Suprapubic skin (tissue), 4 donors: Measurements from ENCODE around the gene GPD1L. TPM values are rescaled to one million over a fixed set of nuclear protein-coding genes. Genes with fewer than 3 reads are reported as not detected.

Experiments
- DNase-seq, 2 donors: peaks; one replicate each; pipeline ENCODE4 v3.0.0-alpha.2; 2019; ENCODE audit warnings: low spot score in 2 of 2
- H3K27ac ChIP-seq: fragments of 200-600 bp; sonication (generic); one replicate; pipeline ENCODE4 v1.5.1; 2019
- H3K27me3 ChIP-seq: fragments of 200-600 bp; sonication (generic); one replicate; pipeline ENCODE4 v1.5.1; 2019
- H3K36me3 ChIP-seq: fragments of 200-600 bp; sonication (generic); one replicate; pipeline ENCODE4 v1.5.1; 2019
- H3K4me1 ChIP-seq: fragments of 200-600 bp; sonication (generic); one replicate; pipeline ENCODE4 v1.5.1; 2019
- H3K4me3 ChIP-seq: fragments of 200-600 bp; sonication (generic); one replicate; pipeline ENCODE4 v1.5.1; 2019; ENCODE audit warnings: mild to moderate bottlenecking
- H3K9me3 ChIP-seq: fragments of 200-600 bp; sonication (generic); one replicate; pipeline ENCODE4 v1.5.1; 2019
- CTCF ChIP-seq, 2 donors: fragments of 200-600 bp in 1 of 2; fragments of 450-650 bp in 1 of 2; sonication (generic) in 1 of 2; IDR thresholded peaks; one replicate each; pipeline ENCODE4 v1.5.1; 2016 to 2019; ENCODE audit warnings: antibody characterized with exemption in 2 of 2, mild to moderate bottlenecking in 1 of 2, moderate library complexity in 1 of 2
- EP300 ChIP-seq: sonication (generic); formaldehyde crosslinking; IDR thresholded peaks from one replicate; pipeline ENCODE4 v1.6.1; 2017; ENCODE audit warnings: antibody characterized with exemption
- POLR2A ChIP-seq, 2 donors: fragments of 450-650 bp; IDR thresholded peaks; one replicate each; pipeline ENCODE4 v1.6.1; 2017; ENCODE audit warnings: antibody characterized with exemption in 2 of 2, mild to moderate bottlenecking in 2 of 2, moderate library complexity in 2 of 2
- POLR2AphosphoS5 ChIP-seq, 3 donors: sonication (generic); formaldehyde crosslinking; IDR thresholded peaks; one replicate each; pipeline ENCODE4 v1.6.1; 2017; ENCODE audit warnings: antibody characterized with exemption in 3 of 3
- WGBS: methylation state at CpG from one replicate; pipeline ENCODE4 v1.1.5; 2018; 5-methylcytosine and 5-hydroxymethylcytosine counted together
- total RNA-seq, 4 donors: library from RNA; depleted of rRNA; stranded (reverse); fragments of >200 nt; gene quantifications; one replicate each; pipeline ENCODE4 v1.1.0, GENCODE V29; 2016

GPD1L gene
- total RNA-seq, 4 donors from 2014 or later: 21.4 to 79.9 (median 28.5) TPM

- Histone ChIP-seq H3K27ac (no peak overlapping the region), H3K27me3 (no peaks in the 10 kb centered on the region), H3K4me1 (peaks cover 2% of the 10 kb centered on the region), H3K9me3 (no peaks in the 10 kb centered on the region), H3K36me3 (peaks cover 34% of the 10 kb centered on the region), H3K4me3 (no peak overlapping the region)
- no peak for DNase-seq
- TF ChIP-seq POLR2A (IDR thresholded peaks at IDR 0.05) (no peak), CTCF (IDR thresholded peaks at IDR 0.05) (no peak), EP300 (no peak), POLR2AphosphoS5 (IDR thresholded peaks at IDR 0.05) (no peak)
- 70% methylated on average over 1 of the region's 1 CpG for WGBS
Measured at GRCh38 chr3:32147509-32147908, 41.1 kb downstream of the GPD1L start.

DNA sequence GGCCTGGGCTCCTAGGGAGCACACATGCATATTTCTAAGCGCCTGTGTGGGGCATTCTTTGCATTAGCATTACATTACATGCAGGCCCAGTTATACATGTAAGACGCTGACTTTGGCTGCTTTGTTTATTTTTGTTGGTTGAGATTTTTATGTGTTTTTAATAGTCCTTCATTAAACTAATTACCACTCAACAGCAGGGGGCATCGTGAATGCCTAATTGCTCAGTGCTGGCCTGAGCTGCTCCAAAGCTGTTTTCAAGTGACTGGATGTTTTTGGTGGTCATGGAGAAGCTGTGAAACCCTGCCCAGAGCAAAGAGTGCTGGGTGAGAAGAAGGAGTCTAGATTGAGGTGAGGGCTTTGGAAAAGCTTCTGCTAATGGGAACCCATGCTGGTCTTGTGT, 41.5 kb downstream of the GPD1L start:
- TF ChIP-seq POLR2AphosphoS5 (IDR thresholded peaks at IDR 0.05): no peak
- TF ChIP-seq EP300: no peak
- TF ChIP-seq POLR2A (IDR thresholded peaks at IDR 0.05): no peak
- TF ChIP-seq CTCF (IDR thresholded peaks at IDR 0.05): no peak
- Histone ChIP-seq H3K4me1 (peaks cover 2% of the 10 kb centered on the region), H3K27me3 (no peaks in the 10 kb centered on the region), H3K4me3 (no peak overlapping the region), H3K9me3 (no peaks in the 10 kb centered on the region), H3K36me3 (peaks cover 34% of the 10 kb centered on the region), H3K27ac (no peak overlapping the region)
- WGBS: 81% methylated on average over 3 of the region's 3 CpGs
- no peak for DNase-seq

DNA sequence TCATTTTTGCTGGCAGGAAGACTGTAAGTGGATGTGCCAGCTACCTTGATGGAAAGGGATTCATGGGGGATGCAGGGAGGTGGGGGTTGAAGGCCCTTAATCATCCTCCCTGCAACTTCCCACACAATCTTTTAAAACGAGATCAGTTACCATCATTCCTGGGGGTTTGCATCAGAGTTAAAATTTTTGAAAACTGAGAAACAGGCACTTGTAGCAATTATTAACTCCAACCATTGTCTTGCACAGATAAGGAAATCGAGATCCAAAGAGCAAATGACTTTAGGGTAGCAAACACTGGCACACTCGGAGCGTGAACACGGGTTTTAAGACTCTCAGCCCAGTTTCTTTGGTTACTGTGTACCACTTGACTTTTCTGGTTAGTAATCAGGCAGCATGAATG, 41.9 kb downstream of the GPD1L start:
- TF ChIP-seq CTCF (IDR thresholded peaks at IDR 0.05) (no peak), POLR2AphosphoS5 (IDR thresholded peaks at IDR 0.05) (no peak), EP300 (no peak), POLR2A (IDR thresholded peaks at IDR 0.05) (no peak)
- DNase-seq: no peak
- Histone ChIP-seq H3K9me3 (no peaks in the 10 kb centered on the region), H3K36me3 (peaks cover 34% of the 10 kb centered on the region), H3K27me3 (no peaks in the 10 kb centered on the region), H3K4me3 (no peak overlapping the region), H3K27ac (no peak overlapping the region), H3K4me1 (peaks cover 2% of the 10 kb centered on the region)
- WGBS: 92% methylated on average over 5 of the region's 5 CpGs

- 86% methylated on average over 12 of the region's 12 CpGs for WGBS
- Histone ChIP-seq H3K27ac (no peak overlapping the region), H3K9me3 (no peaks in the 10 kb centered on the region), H3K4me1 (no peaks in the 10 kb centered on the region), H3K27me3 (no peaks in the 10 kb centered on the region), H3K36me3 (peaks cover 48% of the 10 kb centered on the region), H3K4me3 (no peak overlapping the region)
- TF ChIP-seq POLR2AphosphoS5 (IDR thresholded peaks at IDR 0.05) (no peak), CTCF (IDR thresholded peaks at IDR 0.05) (no peak), EP300 (no peak), POLR2A (IDR thresholded peaks at IDR 0.05) (no peak)
- DNase-seq: no peak
Measured at GRCh38 chr3:32153414-32154204, 47.2 kb downstream of the GPD1L start.

DNA sequence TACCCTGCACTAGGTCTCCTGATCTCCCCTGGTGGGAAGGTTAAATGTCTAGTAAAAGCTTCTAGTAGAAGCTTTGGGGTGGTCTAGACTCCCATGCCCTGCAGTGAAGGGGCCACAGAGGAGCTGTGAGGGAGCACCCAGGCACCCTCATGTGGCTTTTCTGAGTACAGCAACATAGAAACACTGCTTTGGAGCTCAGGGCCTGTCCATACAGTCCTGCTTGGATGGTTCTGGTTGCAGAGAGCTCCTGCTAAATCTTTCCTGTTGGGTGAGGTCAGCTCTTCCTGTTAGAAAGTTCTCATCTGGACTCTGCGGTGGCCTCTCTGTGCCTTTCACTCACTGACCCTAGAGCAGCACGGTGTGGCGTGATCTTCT, 47.8 kb downstream of the GPD1L start:
- Histone ChIP-seq H3K4me1 (no peaks in the 10 kb centered on the region), H3K9me3 (no peaks in the 10 kb centered on the region), H3K4me3 (no peak overlapping the region), H3K27ac (no peak overlapping the region), H3K36me3 (peaks cover 48% of the 10 kb centered on the region), H3K27me3 (no peaks in the 10 kb centered on the region)
- WGBS: 89% methylated on average over 3 of the region's 3 CpGs
- TF ChIP-seq EP300: no peak
- no peak for TF ChIP-seq CTCF (IDR thresholded peaks at IDR 0.05)
- TF ChIP-seq POLR2A (IDR thresholded peaks at IDR 0.05): no peak
- no peak for TF ChIP-seq POLR2AphosphoS5 (IDR thresholded peaks at IDR 0.05)
- DNase-seq: no peak
